8988T (cell line): ENCODE results near the gene DPEP1.

ENCODE experiments used
- DNase-seq: peaks from one replicate; pipeline ENCODE4 v3.0.0; 2011

DPEP1 gene

GRCh38 chr16:89599451-89599858, 14.0 kb upstream of the DPEP1 start:
- DNase-seq = no peak

GRCh38 chr16:89599902-89600301, 13.5 kb upstream of the DPEP1 start:
- no peak for DNase-seq

GRCh38 chr16:89600427-89600826, 13.0 kb upstream of the DPEP1 start:
- no peak for DNase-seq

- no peak for DNase-seq
Observed at GRCh38 chr16:89600956-89601355, 12.5 kb upstream of the DPEP1 start.

- no peak for DNase-seq
Observed at GRCh38 chr16:89601906-89602272, 11.6 kb upstream of the DPEP1 start.

- peak; percentile 94 for DNase-seq
Observed at GRCh38 chr16:89602273-89602951, 11.0 kb upstream of the DPEP1 start.

- no peak for DNase-seq
Observed at GRCh38 chr16:89602952-89603590, 10.4 kb upstream of the DPEP1 start.

GRCh38 chr16:89604764-89605163, 8.7 kb upstream of the DPEP1 start:
- DNase-seq = no peak

GRCh38 chr16:89605186-89605970, 8.1 kb upstream of the DPEP1 start:
- DNase-seq = no peak

- DNase-seq = no peak
Observed at GRCh38 chr16:89606006-89606405, 7.4 kb upstream of the DPEP1 start.

GRCh38 chr16:89607453-89607852, 6.0 kb upstream of the DPEP1 start:
- no peak for DNase-seq

- no peak for DNase-seq
Observed at GRCh38 chr16:89607937-89608740, 5.3 kb upstream of the DPEP1 start.

- DNase-seq = no peak
Observed at GRCh38 chr16:89610108-89610453, 3.4 kb upstream of the DPEP1 start.

GRCh38 chr16:89612415-89613166, 851 bp upstream of the DPEP1 start:
- DNase-seq = no peak

- no peak for DNase-seq
Observed at GRCh38 chr16:89613954-89614459, 565 bp downstream of the DPEP1 start.

- DNase-seq = no peak
Observed at GRCh38 chr16:89615176-89615575, 1.7 kb downstream of the DPEP1 start.

- DNase-seq = no peak
Observed at GRCh38 chr16:89615596-89616090, 2.2 kb downstream of the DPEP1 start.

GRCh38 chr16:89616623-89617022, 3.2 kb downstream of the DPEP1 start:
- no peak for DNase-seq

- DNase-seq = no peak
Observed at GRCh38 chr16:89617036-89617435, 3.6 kb downstream of the DPEP1 start.

GRCh38 chr16:89618109-89618998, 4.9 kb downstream of the DPEP1 start:
- DNase-seq = no peak

GRCh38 chr16:89619840-89620239, 6.4 kb downstream of the DPEP1 start:
- DNase-seq = no peak
